Measurements from ENCODE around the gene PAAF1. TPM values are rescaled to one million over a fixed set of nuclear protein-coding genes. Genes with fewer than 3 reads are reported as not detected.
A peak's percentile ranks its signal among the peaks of the same experiment; 100 is the strongest.

PAAF1 gene, protein sequence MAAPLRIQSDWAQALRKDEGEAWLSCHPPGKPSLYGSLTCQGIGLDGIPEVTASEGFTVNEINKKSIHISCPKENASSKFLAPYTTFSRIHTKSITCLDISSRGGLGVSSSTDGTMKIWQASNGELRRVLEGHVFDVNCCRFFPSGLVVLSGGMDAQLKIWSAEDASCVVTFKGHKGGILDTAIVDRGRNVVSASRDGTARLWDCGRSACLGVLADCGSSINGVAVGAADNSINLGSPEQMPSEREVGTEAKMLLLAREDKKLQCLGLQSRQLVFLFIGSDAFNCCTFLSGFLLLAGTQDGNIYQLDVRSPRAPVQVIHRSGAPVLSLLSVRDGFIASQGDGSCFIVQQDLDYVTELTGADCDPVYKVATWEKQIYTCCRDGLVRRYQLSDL
- 11.3 TPM for total RNA-seq
- long read RNA-seq, full-length matches to known transcripts = 14 of 44 reads
- long read RNA-seq, partial matches to known transcripts = 0 of 44 reads
- long read RNA-seq, other reads (novel, unspliced or antisense) = 30 of 44 reads

DNA sequence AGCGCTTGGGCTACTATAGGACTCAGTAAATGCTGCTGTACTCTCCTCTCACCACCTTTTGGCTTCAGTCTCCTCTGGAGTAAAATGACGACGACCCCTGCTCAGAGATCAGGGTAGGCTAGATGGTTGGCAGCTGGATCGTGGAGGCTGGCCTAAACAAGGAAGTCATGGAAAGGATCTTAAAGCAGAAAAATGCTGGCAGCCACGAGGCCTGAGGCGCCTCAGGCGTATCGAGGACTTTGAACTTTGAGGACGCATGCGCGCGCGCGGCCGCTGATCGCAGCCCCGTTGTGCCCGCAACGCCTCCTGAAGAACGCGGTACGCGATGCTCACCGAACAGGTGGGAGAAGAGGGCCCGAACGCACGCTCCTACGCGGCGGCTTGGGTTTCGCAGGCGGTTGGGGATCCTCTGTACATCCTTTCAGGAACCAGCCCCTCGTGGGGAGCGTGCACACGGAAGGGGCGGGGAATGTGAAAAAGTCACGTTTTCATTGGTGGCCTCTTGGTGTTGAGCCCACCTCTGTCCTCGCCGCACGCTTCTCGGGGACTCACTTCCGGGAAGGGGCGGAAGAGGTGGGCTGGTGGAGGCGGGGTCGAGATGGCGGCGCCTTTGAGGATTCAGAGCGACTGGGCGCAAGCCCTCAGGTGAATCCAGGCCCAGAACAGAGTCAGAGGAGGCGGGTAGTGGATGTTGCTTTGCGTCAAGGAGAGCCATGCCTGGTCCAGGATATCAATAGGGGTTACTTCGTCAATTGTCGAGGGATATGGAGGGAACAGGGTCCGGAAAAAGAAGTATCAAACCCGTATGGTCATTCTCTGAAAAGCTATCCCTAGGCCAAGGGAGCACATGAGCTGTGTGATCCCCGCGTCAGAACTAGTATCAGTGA lies at the start of gene PAAF1, which contains the start of gene COA4:
Gene PAAF1, plus strand, starts transcription at position 576 of the 887 bp plus-strand sequence. Its CDS starts 23 bp downstream, at position 599.
Gene COA4, minus strand, starts transcription at position 423 of the 887 bp plus-strand sequence. CDS start 3,468 bp downstream, outside the sequence.
- intact Hi-C loops (cut with DNase I) = no loop called here
- DNase-seq (peak; percentile 95), ATAC-seq (ENCODE audit: poor library complexity) (peak; percentile 99)

DNA sequence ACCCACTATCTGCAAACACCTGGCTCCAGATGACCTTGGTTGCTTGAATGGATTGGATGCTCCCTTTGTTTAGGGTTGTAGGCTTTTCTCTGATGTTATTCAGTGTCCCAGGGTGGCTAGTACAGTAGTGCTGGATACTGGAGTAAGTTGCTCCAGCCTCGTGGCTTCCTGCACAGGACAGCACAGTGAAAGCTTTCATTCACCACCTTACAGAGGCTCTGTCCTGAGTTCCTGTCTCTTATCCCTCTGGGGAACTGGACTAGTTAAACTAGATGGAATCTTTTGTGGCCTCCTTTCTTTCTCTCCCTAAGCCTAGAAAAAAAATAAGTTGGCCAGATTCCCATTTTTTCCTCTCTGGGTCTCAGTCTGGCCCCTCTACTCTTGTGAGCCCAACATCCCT lies 46.5 kb upstream of the PAAF1 start:
- intact Hi-C loops (cut with DNase I) = no loop called here
- DNase-seq (no peak), ATAC-seq (ENCODE audit: poor library complexity) (no peak)

GRCh38 chr11:73833067-73833466 lies 43.7 kb upstream of the PAAF1 start:
- DNase-seq (no peak), ATAC-seq (ENCODE audit: poor library complexity) (no peak)
- intact Hi-C loops (cut with DNase I) = no loop called here

DNA sequence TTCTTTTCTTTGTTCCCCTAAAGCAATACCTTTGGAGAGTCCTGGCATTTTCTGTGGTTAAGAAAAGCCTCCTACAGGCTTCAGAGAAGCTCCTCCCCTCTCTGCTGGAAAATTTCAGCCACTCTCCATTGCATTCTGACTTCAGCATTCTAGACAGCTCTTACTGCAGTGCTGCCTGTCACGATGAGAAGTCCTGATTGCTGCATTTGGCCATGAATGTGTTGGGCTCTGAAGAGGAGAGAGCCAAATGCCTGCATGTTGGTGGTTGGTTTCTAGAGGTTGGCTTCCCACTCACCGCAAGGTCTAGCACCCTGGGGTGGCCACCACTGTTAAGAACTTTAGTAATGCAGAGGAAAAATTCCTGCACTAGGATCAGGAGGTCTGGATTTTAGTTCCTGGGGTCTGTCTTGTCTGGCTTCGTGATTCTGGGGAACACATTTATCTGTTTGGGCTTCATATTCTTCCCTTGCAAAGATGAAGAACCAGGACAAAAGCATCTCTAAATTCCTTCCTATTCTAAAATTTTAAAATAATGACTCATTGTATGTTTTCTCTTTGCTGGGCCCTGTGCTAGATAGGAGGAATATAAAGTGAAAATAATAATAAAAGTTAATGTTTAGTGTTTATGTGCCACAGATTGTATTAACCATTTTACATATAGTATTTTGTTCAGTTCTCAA lies 38.2 kb upstream of the PAAF1 start:
- intact Hi-C loops (cut with DNase I) = no loop called here
- DNase-seq (no peak), ATAC-seq (ENCODE audit: poor library complexity) (peak; percentile 62)

DNA sequence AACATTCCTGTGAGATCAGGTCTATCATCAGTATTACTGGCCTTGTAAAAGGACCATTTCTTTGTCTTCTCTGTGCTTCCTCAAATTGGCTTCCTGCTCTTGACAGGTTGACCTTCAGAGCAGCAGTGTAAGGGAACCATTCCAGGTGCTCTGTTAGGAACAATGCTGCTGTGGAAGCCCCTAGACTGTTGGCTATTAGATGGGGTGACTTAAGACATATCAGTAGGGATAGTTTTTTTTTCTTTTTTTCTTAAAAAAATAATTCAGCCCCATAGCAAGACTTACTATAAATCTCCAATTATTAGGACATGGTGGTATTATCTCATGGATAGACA lies 37.7 kb upstream of the PAAF1 start:
- DNase-seq = no peak
- peak; percentile 57 for ATAC-seq (ENCODE audit: poor library complexity)
- intact Hi-C loops (cut with DNase I) = no loop called here

- ATAC-seq (ENCODE audit: poor library complexity) (peak; percentile 86), DNase-seq (no peak)
- intact Hi-C loops (cut with DNase I) = no loop called here
These were observed 25.6 kb upstream of the PAAF1 start for GRCh38 chr11:73851046-73851764.

GRCh38 chr11:73852049-73852448 lies 24.8 kb upstream of the PAAF1 start:
- intact Hi-C loops (cut with DNase I) = no loop called here
- ATAC-seq (ENCODE audit: poor library complexity) (peak; percentile 59), DNase-seq (no peak)

- intact Hi-C loops (cut with DNase I) = no loop called here
These were observed 22.1 kb upstream of the PAAF1 start for GRCh38 chr11:73854680-73855079.

GRCh38 chr11:73856031-73856567 lies 20.7 kb upstream of the PAAF1 start:
- DNase-seq (no peak), ATAC-seq (ENCODE audit: poor library complexity) (peak; percentile 35)
- intact Hi-C loops (cut with DNase I) = no loop called here

More at GRCh38 chr11:73854680-73855079, 22.1 kb upstream of the PAAF1 start:
- ATAC-seq (ENCODE audit: poor library complexity) = no peak
- DNase-seq = no peak

- no peak for DNase-seq
- intact Hi-C loops (cut with DNase I) = no loop called here
These were observed 17.1 kb upstream of the PAAF1 start for GRCh38 chr11:73859671-73860070.

DNA sequence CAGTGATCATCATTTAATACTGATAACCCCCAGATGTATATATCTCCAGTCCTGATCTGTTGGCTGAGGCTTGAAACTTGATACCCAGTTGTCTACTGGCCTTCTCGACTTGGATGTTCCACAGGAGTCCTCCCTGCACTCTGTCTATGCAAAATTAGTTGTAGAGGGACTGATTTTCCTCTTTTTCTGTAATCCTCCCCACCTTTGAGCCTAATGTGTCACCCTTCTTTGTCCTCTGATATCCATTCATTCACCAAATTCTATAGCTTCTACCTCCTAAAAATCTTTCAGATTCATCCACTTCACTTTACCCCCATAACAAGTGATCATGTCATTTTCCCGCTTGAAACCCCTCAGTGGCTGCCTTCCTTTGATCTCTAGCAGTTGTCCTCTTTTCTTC lies 16.6 kb upstream of the PAAF1 start:
- DNase-seq = no peak
- no peak for ATAC-seq (ENCODE audit: poor library complexity)
- intact Hi-C loops (cut with DNase I) = no loop called here

More at GRCh38 chr11:73859671-73860070, 17.1 kb upstream of the PAAF1 start:
- no peak for ATAC-seq (ENCODE audit: poor library complexity)

- no peak for ATAC-seq (ENCODE audit: poor library complexity)
- no peak for DNase-seq
- intact Hi-C loops (cut with DNase I) = no loop called here
These were observed 13.8 kb upstream of the PAAF1 start for GRCh38 chr11:73862986-73863385.

- DNase-seq (no peak), ATAC-seq (ENCODE audit: poor library complexity) (no peak)
- intact Hi-C loops (cut with DNase I) = no loop called here
These were observed 10.7 kb upstream of the PAAF1 start for GRCh38 chr11:73866095-73866579.

GRCh38 chr11:73866586-73866996 lies 10.2 kb upstream of the PAAF1 start:
- intact Hi-C loops (cut with DNase I) = no loop called here
- no peak for DNase-seq
- ATAC-seq (ENCODE audit: poor library complexity) = peak; percentile 54

DNA sequence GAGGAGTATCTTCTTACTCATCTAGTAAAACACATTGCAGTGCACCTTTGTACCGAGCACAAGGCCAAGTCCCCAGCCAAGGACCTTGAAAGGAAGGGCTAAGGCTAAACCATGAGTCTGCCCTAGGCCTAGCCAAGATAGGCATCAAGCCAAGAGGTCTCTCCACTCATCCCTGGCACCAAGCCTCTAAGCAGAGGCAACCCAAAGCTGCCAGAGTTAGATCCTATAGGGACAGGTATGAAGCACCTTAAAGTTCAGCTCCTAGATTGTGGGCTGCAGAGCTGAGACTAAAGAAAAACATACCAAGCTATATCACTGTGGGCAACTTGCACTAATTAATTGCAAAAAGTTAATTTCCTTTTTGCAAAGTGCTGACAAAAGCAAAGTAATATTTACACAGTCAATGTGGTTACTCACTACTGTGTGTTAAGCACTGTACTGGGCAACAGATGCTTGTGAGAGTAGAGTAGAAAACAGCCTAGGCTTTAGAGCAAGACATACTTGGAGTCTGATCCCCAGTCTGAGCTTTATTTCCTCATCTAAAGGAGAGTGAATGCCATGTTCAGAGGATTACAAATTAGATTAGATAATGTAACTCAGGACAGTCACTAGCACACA lies 7.4 kb upstream of the PAAF1 start:
- DNase-seq = no peak
- intact Hi-C loops (cut with DNase I) = no loop called here
- peak; percentile 38 for ATAC-seq (ENCODE audit: poor library complexity)

DNA sequence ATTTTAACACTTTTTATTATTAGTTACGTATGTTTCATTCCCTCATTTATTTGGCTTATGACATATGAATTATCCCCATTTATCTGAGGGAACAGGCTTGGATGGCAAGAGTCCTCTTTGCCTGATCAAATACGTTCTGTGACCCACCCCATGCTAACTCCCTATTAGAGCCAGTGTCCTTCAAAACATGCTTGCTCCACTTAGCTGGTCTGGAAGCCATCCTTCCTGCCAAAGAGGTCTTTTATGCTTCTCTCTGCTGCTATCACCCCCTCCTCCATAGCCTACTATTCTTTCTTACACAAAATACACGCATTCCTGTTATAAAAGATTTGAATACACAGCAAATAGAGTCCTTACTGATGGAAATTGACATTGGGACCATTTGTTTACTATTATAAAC lies 6.5 kb upstream of the PAAF1 start:
- DNase-seq (no peak), ATAC-seq (ENCODE audit: poor library complexity) (no peak)
- intact Hi-C loops (cut with DNase I) = no loop called here

- intact Hi-C loops (cut with DNase I) = no loop called here
- ATAC-seq (ENCODE audit: poor library complexity) (no peak), DNase-seq (no peak)
These were observed 3.9 kb upstream of the PAAF1 start for GRCh38 chr11:73872749-73873357.

All from Right ventricle myocardium superior (tissue), 1 donor.